Endothelial cell of umbilical vein (primary cell): Measurements from ENCODE around the gene DST.

Experiments
- CTCF ChIP-seq, 2 donors: IDR thresholded peaks; 1 replicate in 1 of 2; 2 replicates in 1 of 2; pipeline ENCODE4 v1.5.1; 2011; ENCODE audit warnings: low read length in 2 of 2, mild to moderate bottlenecking in 2 of 2, moderate library complexity in 2 of 2, control low read depth in 1 of 2, inconsistent platforms in 1 of 2, low read depth in 1 of 2; ENCODE audit not compliant: insufficient read depth in 1 of 2; ENCODE audit errors: extremely low read depth in 1 of 2
- POLR2A ChIP-seq: IDR thresholded peaks from 2 replicates; pipeline ENCODE4 v1.6.1; 2012; ENCODE audit warnings: low read depth, mild to moderate bottlenecking, control low read depth, low read length

- TF ChIP-seq CTCF (IDR thresholded peaks at IDR 0.05; ENCODE audit: extremely low read depth in 1 of 2, insufficient read depth in 1 of 2, low read depth in 1 of 2, low read length in 2 of 2) (no peak), POLR2A (no peak)
These were observed 211.8 kb downstream of the DST start for GRCh38 chr6:56430629-56431600.
